Daoy (cell line): ENCODE data around the gene SLC25A33. TPM values are rescaled to one million over a fixed set of nuclear protein-coding genes. Genes with fewer than 3 reads are reported as not detected.
"Not testable (repeated sequence)": the region's sequence is repeated elsewhere in the genome, so short reads cannot be mapped to it uniquely, and the experiment has no call there.

Source experiments
- DNase-seq: peaks from one replicate; pipeline ENCODE4 v3.0.0-alpha.2; 2015; ENCODE audit warnings: low read depth
- total RNA-seq: library from RNA; depleted of rRNA; stranded (reverse); fragments of >200 nt; shearing (Covaris generic); gene quantifications from 2 replicates; pipeline ENCODE4 v1.2.3, GENCODE V29; 2014

SLC25A33 gene
- total RNA-seq, 1 experiment from 2014 or later: 17.4 TPM

GRCh38 chr1:9539829-9540550, 725 bp downstream of the SLC25A33 start:
- DNase-seq: peak; percentile 66

GRCh38 chr1:9542430-9542829, 3.2 kb downstream of the SLC25A33 start:
- peak; percentile 30 for DNase-seq

GRCh38 chr1:9544926-9545325, 5.7 kb downstream of the SLC25A33 start:
- DNase-seq: no peak

- no peak for DNase-seq
These were observed 10.8 kb downstream of the SLC25A33 start for GRCh38 chr1:9549955-9550546.

- no peak for DNase-seq
These were observed 12.7 kb downstream of the SLC25A33 start for GRCh38 chr1:9551984-9552383.

- no peak for DNase-seq
These were observed 14.5 kb downstream of the SLC25A33 start for GRCh38 chr1:9553736-9554144.

- no peak for DNase-seq
These were observed 16.7 kb downstream of the SLC25A33 start for GRCh38 chr1:9555942-9556341.

GRCh38 chr1:9557624-9558023, 18.4 kb downstream of the SLC25A33 start:
- no peak for DNase-seq

- DNase-seq: no peak
These were observed 19.1 kb downstream of the SLC25A33 start for GRCh38 chr1:9558271-9558945.

- DNase-seq: no peak
These were observed 19.8 kb downstream of the SLC25A33 start for GRCh38 chr1:9558946-9559545.

GRCh38 chr1:9559673-9560072, 20.4 kb downstream of the SLC25A33 start:
- DNase-seq: no peak

GRCh38 chr1:9560090-9560489, 20.8 kb downstream of the SLC25A33 start:
- DNase-seq: not testable (repeated sequence)

GRCh38 chr1:9561429-9561828, 22.2 kb downstream of the SLC25A33 start:
- DNase-seq: peak; percentile 62

GRCh38 chr1:9569267-9569666, 30.0 kb downstream of the SLC25A33 start:
- no peak for DNase-seq

GRCh38 chr1:9570886-9571529, 31.7 kb downstream of the SLC25A33 start:
- DNase-seq: not testable (repeated sequence)

GRCh38 chr1:9573723-9574122, 34.5 kb downstream of the SLC25A33 start:
- no peak for DNase-seq

GRCh38 chr1:9575486-9575885, 36.2 kb downstream of the SLC25A33 start:
- no peak for DNase-seq

- DNase-seq: no peak
These were observed 37.6 kb downstream of the SLC25A33 start for GRCh38 chr1:9576903-9577302.

- no peak for DNase-seq
These were observed 38.2 kb downstream of the SLC25A33 start for GRCh38 chr1:9577423-9577822.

- no peak for DNase-seq
These were observed 41.7 kb downstream of the SLC25A33 start for GRCh38 chr1:9580942-9581341.

GRCh38 chr1:9586147-9586766, 47.0 kb downstream of the SLC25A33 start:
- no peak for DNase-seq
